ENCODE results near the gene TBC1D14. TPM values are rescaled to one million over a fixed set of nuclear protein-coding genes. Genes with fewer than 3 reads are reported as not detected.

TBC1D14 gene
- total and polyA plus RNA-seq, 11 donors = 9.8 to 51.0 (median 34.3) TPM

DNA sequence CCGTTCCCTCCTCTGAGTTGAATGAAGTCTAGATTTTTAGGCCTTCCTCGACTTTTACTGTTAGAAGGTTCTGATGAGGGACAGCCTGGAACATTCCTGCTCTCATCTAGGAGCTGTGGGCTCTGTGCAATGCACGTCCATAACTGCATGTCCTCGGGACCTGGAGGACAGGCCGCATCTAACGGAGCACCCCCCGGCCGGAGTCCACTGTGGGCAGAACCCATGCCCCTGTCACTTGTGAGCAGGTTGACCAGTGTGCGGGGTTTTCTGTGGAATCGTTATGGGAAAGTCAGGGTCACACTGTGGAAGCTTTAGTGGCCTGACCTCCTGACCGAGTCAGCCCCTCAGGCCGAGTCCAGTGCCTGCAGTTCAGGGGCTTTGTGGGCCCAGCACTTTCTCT is 114.3 kb downstream of the TBC1D14 start:
- TF ChIP-seq, protein P1, sequence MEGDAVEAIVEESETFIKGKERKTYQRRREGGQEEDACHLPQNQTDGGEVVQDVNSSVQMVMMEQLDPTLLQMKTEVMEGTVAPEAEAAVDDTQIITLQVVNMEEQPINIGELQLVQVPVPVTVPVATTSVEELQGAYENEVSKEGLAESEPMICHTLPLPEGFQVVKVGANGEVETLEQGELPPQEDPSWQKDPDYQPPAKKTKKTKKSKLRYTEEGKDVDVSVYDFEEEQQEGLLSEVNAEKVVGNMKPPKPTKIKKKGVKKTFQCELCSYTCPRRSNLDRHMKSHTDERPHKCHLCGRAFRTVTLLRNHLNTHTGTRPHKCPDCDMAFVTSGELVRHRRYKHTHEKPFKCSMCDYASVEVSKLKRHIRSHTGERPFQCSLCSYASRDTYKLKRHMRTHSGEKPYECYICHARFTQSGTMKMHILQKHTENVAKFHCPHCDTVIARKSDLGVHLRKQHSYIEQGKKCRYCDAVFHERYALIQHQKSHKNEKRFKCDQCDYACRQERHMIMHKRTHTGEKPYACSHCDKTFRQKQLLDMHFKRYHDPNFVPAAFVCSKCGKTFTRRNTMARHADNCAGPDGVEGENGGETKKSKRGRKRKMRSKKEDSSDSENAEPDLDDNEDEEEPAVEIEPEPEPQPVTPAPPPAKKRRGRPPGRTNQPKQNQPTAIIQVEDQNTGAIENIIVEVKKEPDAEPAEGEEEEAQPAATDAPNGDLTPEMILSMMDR (IDR thresholded peaks at IDR 0.05) = no peak
- no peak for TF ChIP-seq POLR2A (IDR thresholded peaks at IDR 0.05)
- H3K27ac ChIP-seq = no peak overlapping the region
- DNase-seq = no peak
- no peaks in the 10 kb centered on the region for H3K9me3 ChIP-seq
- WGBS, 4 donors = 94 to 97% (median 95%) methylated on average over 5 to 12 of the region's 12 CpGs
- no peaks in the 10 kb centered on the region for H3K27me3 ChIP-seq
- intact Hi-C loops (cut with DNase I) = no loop called here
- no peaks in the 10 kb centered on the region for H3K4me1 ChIP-seq
- H3K4me3 ChIP-seq = no peak overlapping the region
- ATAC-seq = no peak
- H3K36me3 ChIP-seq = peaks cover 0 to 82% (median 59%) of the 10 kb centered on the region in 9 donors

DNA sequence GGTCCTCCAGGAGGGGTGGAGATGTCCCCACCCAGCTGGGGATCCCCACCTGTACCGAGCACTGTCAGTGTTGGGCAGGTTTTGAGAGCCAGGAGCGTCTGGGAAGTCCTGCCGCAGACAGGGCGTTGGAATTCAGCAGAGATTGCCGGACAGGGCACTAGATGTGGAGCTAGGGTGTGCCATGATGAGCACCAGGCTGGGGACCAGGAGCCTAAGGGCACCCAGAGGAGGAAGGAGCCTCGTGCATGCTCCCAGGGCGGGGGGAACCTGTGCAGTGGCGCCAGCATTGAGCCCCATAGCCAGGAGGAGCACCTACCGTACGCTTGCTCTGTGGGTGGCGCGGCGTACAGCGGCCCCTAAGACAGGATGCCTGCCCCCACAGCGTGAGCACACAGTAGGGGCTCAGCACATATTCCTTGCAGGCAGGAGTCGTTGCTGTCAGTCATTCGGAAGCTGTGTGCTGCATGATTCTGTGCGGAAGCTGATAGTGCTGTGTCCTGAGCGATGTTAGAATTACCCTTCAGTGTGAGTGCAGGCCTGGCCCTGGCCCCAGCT is 114.8 kb downstream of the TBC1D14 start:
- Histone ChIP-seq H3K36me3 (peaks cover 0 to 82% (median 59%) of the 10 kb centered on the region in 9 donors), H3K9me3 (no peaks in the 10 kb centered on the region), H3K4me1 (no peaks in the 10 kb centered on the region), H3K27me3 (no peaks in the 10 kb centered on the region), H3K27ac (no peak overlapping the region), H3K4me3 (no peak overlapping the region)
- DNase-seq = no peak
- ATAC-seq = peak in 1 of 4 donors; percentile 9
- WGBS, 4 donors = 87 to 93% (median 89%) methylated on average over 19 of the region's 19 CpGs
- TF ChIP-seq POLR2A (IDR thresholded peaks at IDR 0.05) = no peak
- TF ChIP-seq, protein P1 (IDR thresholded peaks at IDR 0.05) = no peak
- intact Hi-C loops (cut with DNase I) = no loop called here

DNA sequence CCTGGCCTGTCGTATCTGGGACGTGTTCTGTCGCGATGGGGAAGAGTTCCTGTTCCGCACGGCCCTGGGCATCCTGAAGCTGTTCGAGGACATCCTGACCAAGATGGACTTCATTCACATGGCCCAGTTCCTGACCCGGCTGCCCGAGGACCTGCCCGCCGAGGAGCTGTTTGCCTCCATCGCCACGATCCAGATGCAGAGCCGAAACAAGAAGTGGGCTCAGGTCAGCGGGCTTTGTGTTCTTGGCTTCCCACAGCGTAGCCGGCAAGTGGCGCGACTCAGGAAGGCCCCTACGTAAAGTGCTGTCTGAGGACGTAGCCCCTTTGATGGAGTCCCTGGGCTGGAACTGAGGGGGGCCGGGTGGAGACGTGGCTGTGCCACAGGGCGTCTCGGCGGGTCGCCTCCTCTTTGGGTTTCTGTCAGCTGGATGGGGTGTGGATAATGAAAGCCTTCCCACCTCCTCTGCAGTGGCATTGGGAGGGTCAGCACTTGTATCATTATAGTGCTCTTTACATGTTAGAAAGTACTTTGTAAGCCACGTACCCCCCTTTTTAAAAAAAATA is 115.5 kb downstream of the TBC1D14 start:
- Histone ChIP-seq H3K36me3 (peaks cover 0 to 87% (median 66%) of the 10 kb centered on the region in 9 donors), H3K4me3 (no peak overlapping the region), H3K4me1 (no peaks in the 10 kb centered on the region), H3K27me3 (no peaks in the 10 kb centered on the region), H3K27ac (no peak overlapping the region), H3K9me3 (no peaks in the 10 kb centered on the region)
- TF ChIP-seq POLR2A (IDR thresholded peaks at IDR 0.05) = no peak
- TF ChIP-seq, protein P1 (IDR thresholded peaks at IDR 0.05) = no peak
- ATAC-seq (no peak), DNase-seq (no peak)
- intact Hi-C loops (cut with DNase I) = no loop called here
- WGBS, 4 donors = 89 to 94% (median 91%) methylated on average over 27 to 28 of the region's 28 CpGs

DNA sequence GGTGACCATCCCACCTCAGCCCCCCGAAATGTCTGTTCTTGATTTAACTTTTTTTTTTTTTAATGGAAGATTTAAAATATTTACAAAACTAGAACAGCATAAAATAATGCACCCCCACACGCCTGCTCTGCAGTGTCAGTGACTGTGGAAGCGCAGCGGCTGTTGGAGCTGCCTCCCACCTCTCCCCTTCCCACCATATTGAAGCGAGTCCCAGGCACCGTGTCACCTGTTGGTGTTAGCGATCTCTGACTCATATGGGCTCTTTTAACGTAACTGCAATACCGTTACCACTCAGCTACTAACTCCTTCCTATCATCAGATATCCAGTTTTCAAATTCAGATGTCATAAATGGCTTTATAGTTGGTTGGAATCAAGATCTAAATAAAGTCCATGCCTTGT is 116.5 kb downstream of the TBC1D14 start:
- peaks cover 0 to 87% (median 69%) of the 10 kb centered on the region in 9 donors for H3K36me3 ChIP-seq
- no peak for DNase-seq

More for the DNA sequence above, 116.5 kb downstream of the TBC1D14 start:
- Histone ChIP-seq H3K9me3 (no peaks in the 10 kb centered on the region), H3K27ac (no peak overlapping the region), H3K4me1 (no peaks in the 10 kb centered on the region), H3K27me3 (no peaks in the 10 kb centered on the region), H3K4me3 (no peak overlapping the region)
- ATAC-seq = no peak
- WGBS, 4 donors = 93 to 95% (median 95%) methylated on average over 9 of the region's 9 CpGs
- intact Hi-C loops (cut with DNase I) = no loop called here
- no peak for TF ChIP-seq POLR2A (IDR thresholded peaks at IDR 0.05)
- TF ChIP-seq, protein P1 (IDR thresholded peaks at IDR 0.05) = no peak

All from heart left ventricle (tissue), 16 donors.